ENCODE measurements around the gene ACTN4. TPM values are rescaled to one million over a fixed set of nuclear protein-coding genes. Genes with fewer than 3 reads are reported as not detected.

Gene ACTN4
- total RNA-seq, 2 donors from 2014 or later, result 201 to 205 TPM

GRCh38 chr19:38700902-38701454 lies 53.5 kb downstream of the ACTN4 start:
- Mint-ChIP-seq H3K27ac (no peak overlapping the region), H3K4me1 (peaks cover 25% of the 10 kb centered on the region), H3K27me3 (no peaks in the 10 kb centered on the region), H3K36me3 (ENCODE audit: low read depth) (peaks cover 4% of the 10 kb centered on the region), H3K4me3 (no peak overlapping the region)
- ATAC-seq, result no peak
- DNase-seq, result no peak
- no peaks in the 10 kb centered on the region for H3K9me3 ChIP-seq (ENCODE audit: control insufficient read depth, low read length, poor library complexity, severe bottlenecking)

GRCh38 chr19:38701455-38702063 lies 54.1 kb downstream of the ACTN4 start:
- H3K9me3 ChIP-seq (ENCODE audit: control insufficient read depth, low read length, poor library complexity, severe bottlenecking), result no peaks in the 10 kb centered on the region
- Mint-ChIP-seq H3K4me3 (no peak overlapping the region), H3K27ac (no peak overlapping the region), H3K4me1 (peaks cover 20% of the 10 kb centered on the region), H3K27me3 (no peaks in the 10 kb centered on the region), H3K36me3 (ENCODE audit: low read depth) (peaks cover 4% of the 10 kb centered on the region)
- ATAC-seq, result no peak
- DNase-seq, result no peak

GRCh38 chr19:38702278-38702677 lies 54.8 kb downstream of the ACTN4 start:
- DNase-seq, result no peak
- no peak overlapping the region for H3K4me3 Mint-ChIP-seq
- no peak overlapping the region for H3K27ac Mint-ChIP-seq
- H3K4me1 Mint-ChIP-seq, result peaks cover 17% of the 10 kb centered on the region
- peaks cover 4% of the 10 kb centered on the region for H3K36me3 Mint-ChIP-seq (ENCODE audit: low read depth)
- no peaks in the 10 kb centered on the region for H3K9me3 ChIP-seq (ENCODE audit: control insufficient read depth, low read length, poor library complexity, severe bottlenecking)
- no peaks in the 10 kb centered on the region for H3K27me3 Mint-ChIP-seq
- no peak for ATAC-seq

GRCh38 chr19:38703509-38703908 lies 56.1 kb downstream of the ACTN4 start:
- H3K9me3 ChIP-seq (ENCODE audit: control insufficient read depth, low read length, poor library complexity, severe bottlenecking), result no peaks in the 10 kb centered on the region
- Mint-ChIP-seq H3K4me1 (peaks cover 12% of the 10 kb centered on the region), H3K27me3 (no peaks in the 10 kb centered on the region), H3K4me3 (peak overlapping the region; percentile 9), H3K27ac (no peak overlapping the region), H3K36me3 (ENCODE audit: low read depth) (peaks cover 5% of the 10 kb centered on the region)
- ATAC-seq (no peak), DNase-seq (no peak)

- H3K9me3 ChIP-seq (ENCODE audit: control insufficient read depth, low read length, poor library complexity, severe bottlenecking), result no peaks in the 10 kb centered on the region
- no peak for ATAC-seq
- Mint-ChIP-seq H3K4me3 (no peak overlapping the region), H3K27ac (peak overlapping the region; percentile 79), H3K36me3 (ENCODE audit: low read depth) (peaks cover 5% of the 10 kb centered on the region), H3K4me1 (peaks cover 6% of the 10 kb centered on the region), H3K27me3 (no peaks in the 10 kb centered on the region)
- no peak for DNase-seq
Measured at GRCh38 chr19:38704488-38705026, 57.1 kb downstream of the ACTN4 start.

- no peaks in the 10 kb centered on the region for H3K9me3 ChIP-seq (ENCODE audit: control insufficient read depth, low read length, poor library complexity, severe bottlenecking)
- Mint-ChIP-seq H3K36me3 (ENCODE audit: low read depth) (peaks cover 8% of the 10 kb centered on the region), H3K27ac (peak overlapping the region; percentile 43), H3K4me3 (no peak overlapping the region), H3K27me3 (no peaks in the 10 kb centered on the region), H3K4me1 (peaks cover 7% of the 10 kb centered on the region)
- ATAC-seq (no peak), DNase-seq (no peak)
Measured at GRCh38 chr19:38705197-38706019, 58.0 kb downstream of the ACTN4 start.

- Mint-ChIP-seq H3K27me3 (no peaks in the 10 kb centered on the region), H3K4me3 (peak overlapping the region; percentile 7), H3K36me3 (ENCODE audit: low read depth) (peaks cover 10% of the 10 kb centered on the region), H3K27ac (peak overlapping the region; percentile 43), H3K4me1 (peaks cover 10% of the 10 kb centered on the region)
- ATAC-seq, result no peak
- no peaks in the 10 kb centered on the region for H3K9me3 ChIP-seq (ENCODE audit: control insufficient read depth, low read length, poor library complexity, severe bottlenecking)
- no peak for DNase-seq
Measured at GRCh38 chr19:38706792-38707511, 59.5 kb downstream of the ACTN4 start.

- Mint-ChIP-seq H3K36me3 (ENCODE audit: low read depth) (peaks cover 10% of the 10 kb centered on the region), H3K4me1 (peaks cover 10% of the 10 kb centered on the region), H3K27me3 (no peaks in the 10 kb centered on the region), H3K27ac (peak overlapping the region; percentile 43), H3K4me3 (no peak overlapping the region)
- DNase-seq (no peak), ATAC-seq (no peak)
- no peaks in the 10 kb centered on the region for H3K9me3 ChIP-seq (ENCODE audit: control insufficient read depth, low read length, poor library complexity, severe bottlenecking)
Measured at GRCh38 chr19:38707512-38708114, 60.2 kb downstream of the ACTN4 start.

- Mint-ChIP-seq H3K4me3 (no peak overlapping the region), H3K27ac (no peak overlapping the region), H3K4me1 (peaks cover 10% of the 10 kb centered on the region), H3K36me3 (ENCODE audit: low read depth) (peaks cover 10% of the 10 kb centered on the region), H3K27me3 (no peaks in the 10 kb centered on the region)
- H3K9me3 ChIP-seq (ENCODE audit: control insufficient read depth, low read length, poor library complexity, severe bottlenecking), result no peaks in the 10 kb centered on the region
- DNase-seq (no peak), ATAC-seq (no peak)
Measured at GRCh38 chr19:38708413-38709024, 61.1 kb downstream of the ACTN4 start.

GRCh38 chr19:38709119-38709518 lies 61.7 kb downstream of the ACTN4 start:
- H3K27ac Mint-ChIP-seq, result no peak overlapping the region

GRCh38 chr19:38709671-38710415 lies 62.4 kb downstream of the ACTN4 start:
- peak overlapping the region; percentile 73 for H3K4me3 Mint-ChIP-seq
- no peak overlapping the region for H3K27ac Mint-ChIP-seq
- no peaks in the 10 kb centered on the region for H3K27me3 Mint-ChIP-seq
- no peaks in the 10 kb centered on the region for H3K9me3 ChIP-seq (ENCODE audit: control insufficient read depth, low read length, poor library complexity, severe bottlenecking)
- no peak for DNase-seq
- peaks cover 13% of the 10 kb centered on the region for H3K4me1 Mint-ChIP-seq
- no peak for ATAC-seq
- peaks cover 11% of the 10 kb centered on the region for H3K36me3 Mint-ChIP-seq (ENCODE audit: low read depth)

More at GRCh38 chr19:38709119-38709518, 61.7 kb downstream of the ACTN4 start:
- ATAC-seq, result no peak
- Mint-ChIP-seq H3K4me3 (no peak overlapping the region), H3K4me1 (peaks cover 13% of the 10 kb centered on the region), H3K27me3 (no peaks in the 10 kb centered on the region), H3K36me3 (ENCODE audit: low read depth) (peaks cover 12% of the 10 kb centered on the region)
- no peak for DNase-seq
- no peaks in the 10 kb centered on the region for H3K9me3 ChIP-seq (ENCODE audit: control insufficient read depth, low read length, poor library complexity, severe bottlenecking)

GRCh38 chr19:38710416-38710702 lies 62.9 kb downstream of the ACTN4 start:
- Mint-ChIP-seq H3K4me1 (peaks cover 13% of the 10 kb centered on the region), H3K27me3 (no peaks in the 10 kb centered on the region), H3K36me3 (ENCODE audit: low read depth) (peaks cover 11% of the 10 kb centered on the region), H3K27ac (no peak overlapping the region), H3K4me3 (peak overlapping the region; percentile 73)
- no peaks in the 10 kb centered on the region for H3K9me3 ChIP-seq (ENCODE audit: control insufficient read depth, low read length, poor library complexity, severe bottlenecking)
- DNase-seq (no peak), ATAC-seq (no peak)
